H9 (cell line): ENCODE data around the gene EME1. TPM values are rescaled to one million over a fixed set of nuclear protein-coding genes. Genes with fewer than 3 reads are reported as not detected.

Source experiments
- DNase-seq: peaks from one replicate; pipeline ENCODE4 v3.0.0-alpha.2; 2017
- H2AFZ ChIP-seq: one replicate; pipeline ENCODE4 v1.6.1; 2013; ENCODE audit warnings: mild to moderate bottlenecking, low read length, control low read depth, moderate library complexity
- H2AK5ac ChIP-seq: 2 replicates; pipeline ENCODE4 v1.6.1; 2013; ENCODE audit warnings: low read length, control low read depth, mixed read lengths; ENCODE audit not compliant: insufficient read length
- H2BK120ac ChIP-seq: one replicate; pipeline ENCODE4 v1.6.1; 2013; ENCODE audit warnings: low read depth, mild to moderate bottlenecking, low read length, control low read depth, inconsistent platforms; ENCODE audit not compliant: poor library complexity, severe bottlenecking
- H2BK12ac ChIP-seq: 2 replicates; pipeline ENCODE4 v1.6.1; 2013; ENCODE audit warnings: low read length, control low read depth, mixed read lengths, low read depth; ENCODE audit not compliant: insufficient read length
- H2BK15ac ChIP-seq: 2 replicates; pipeline ENCODE4 v1.6.1; 2013; ENCODE audit warnings: low read depth, low read length, control low read depth
- H2BK20ac ChIP-seq: one replicate; pipeline ENCODE4 v1.6.1; 2013; ENCODE audit warnings: low read depth, mild to moderate bottlenecking, low read length, control low read depth, inconsistent platforms; ENCODE audit not compliant: poor library complexity, severe bottlenecking
- H2BK5ac ChIP-seq: 2 replicates; pipeline ENCODE4 v1.6.1; 2013; ENCODE audit warnings: low read length, control low read depth, mixed read lengths; ENCODE audit not compliant: insufficient read length
- H3K14ac ChIP-seq: 2 replicates; pipeline ENCODE4 v1.6.1; 2013; ENCODE audit warnings: low read length, control low read depth; ENCODE audit not compliant: insufficient read depth
- H3K18ac ChIP-seq: 2 replicates; pipeline ENCODE4 v1.6.1; 2013; ENCODE audit warnings: low read depth, mild to moderate bottlenecking, mixed read lengths, low read length, control low read depth; ENCODE audit not compliant: insufficient read length
- H3K23ac ChIP-seq: 2 replicates; pipeline ENCODE4 v1.6.1; 2013; ENCODE audit warnings: low read length, control low read depth, mixed read lengths, low read depth; ENCODE audit not compliant: insufficient read length
- H3K23me2 ChIP-seq: 2 replicates; pipeline ENCODE4 v1.6.1; 2013; ENCODE audit warnings: low read depth, mild to moderate bottlenecking, mixed read lengths, low read length, control low read depth; ENCODE audit not compliant: insufficient read length, poor library complexity, severe bottlenecking
- H3K27ac ChIP-seq: 2 replicates; pipeline ENCODE4 v1.5.1; 2013; ENCODE audit warnings: low read length, control low read depth, mixed read lengths, low read depth; ENCODE audit not compliant: insufficient read length
- H3K27me3 ChIP-seq: 2 replicates; pipeline ENCODE4 v1.6.1; 2013; ENCODE audit warnings: low read length, control low read depth, inconsistent platforms; ENCODE audit not compliant: insufficient read depth
- H3K4ac ChIP-seq: 2 replicates; pipeline ENCODE4 v1.6.1; 2013; ENCODE audit warnings: low read depth, mild to moderate bottlenecking, control low read depth, inconsistent platforms, low read length, moderate library complexity
- H3K4me1 ChIP-seq: 2 replicates; pipeline ENCODE4 v1.6.1; 2013; ENCODE audit warnings: low read length, control low read depth, inconsistent platforms; ENCODE audit not compliant: insufficient read depth
- H3K4me2 ChIP-seq: 2 replicates; pipeline ENCODE4 v1.6.1; 2013; ENCODE audit warnings: low read length, control low read depth, mixed read lengths; ENCODE audit not compliant: insufficient read length, insufficient read depth
- H3K56ac ChIP-seq: 2 replicates; pipeline ENCODE4 v1.6.1; 2013; ENCODE audit warnings: low read depth, mild to moderate bottlenecking, mixed read lengths, low read length, control low read depth; ENCODE audit not compliant: insufficient read length
- H3K79me1 ChIP-seq: 2 replicates; pipeline ENCODE4 v1.6.1; 2013; ENCODE audit warnings: low read depth, mild to moderate bottlenecking, moderate library complexity, low read length, control low read depth, inconsistent platforms; ENCODE audit not compliant: insufficient read depth, poor library complexity, severe bottlenecking
- H3K79me2 ChIP-seq: 2 replicates; pipeline ENCODE4 v1.6.1; 2013; ENCODE audit warnings: low read length, control low read depth, inconsistent platforms; ENCODE audit not compliant: insufficient read depth
- H3K9ac ChIP-seq: 2 replicates; pipeline ENCODE4 v1.6.1; 2013; ENCODE audit warnings: low read length, control low read depth, mixed read lengths; ENCODE audit not compliant: insufficient read length; ENCODE audit errors: extremely low read depth
- H3K9me3 ChIP-seq: one replicate; pipeline ENCODE4 v1.6.1; 2013; ENCODE audit warnings: low read depth, low read length, inconsistent platforms; ENCODE audit not compliant: control insufficient read depth
- H3T11ph ChIP-seq: one replicate; pipeline ENCODE4 v1.6.1; 2013; ENCODE audit warnings: mild to moderate bottlenecking, low read length, control low read depth, inconsistent platforms
- H4K20me1 ChIP-seq: one replicate; pipeline ENCODE4 v1.6.1; 2013; ENCODE audit not compliant: control insufficient read depth, insufficient read length, insufficient read depth
- H4K5ac ChIP-seq: 2 replicates; pipeline ENCODE4 v1.6.1; 2013; ENCODE audit warnings: low read depth, mild to moderate bottlenecking, mixed read lengths, low read length, control low read depth; ENCODE audit not compliant: insufficient read length
- H4K8ac ChIP-seq: replicated peaks from 2 replicates; pipeline ENCODE4 v1.6.1; 2013; ENCODE audit warnings: low read length, control low read depth, mixed read lengths, low read depth; ENCODE audit not compliant: insufficient read length
- H4K91ac ChIP-seq: 2 replicates; pipeline ENCODE4 v1.6.1; 2013; ENCODE audit warnings: low read depth, mild to moderate bottlenecking, moderate library complexity, mixed read lengths, low read length, control low read depth; ENCODE audit not compliant: insufficient read length
- H3K27ac Mint-ChIP-seq, 3 experiments: 2 replicates in 2 of 3; 3 replicates in 1 of 3; pipeline ENCODE4 v1.8.0; 2020 to 2021; ENCODE audit warnings: mixed read lengths in 3 of 3, mild to moderate bottlenecking in 1 of 3, moderate library complexity in 1 of 3
- H3K27me3 Mint-ChIP-seq: 2 replicates; pipeline ENCODE4 v1.8.0; 2021; ENCODE audit warnings: low read depth, mild to moderate bottlenecking, moderate library complexity, mixed read lengths
- H3K36me3 Mint-ChIP-seq, 3 experiments: 2 replicates in 2 of 3; 3 replicates in 1 of 3; pipeline ENCODE4 v1.8.0; 2020 to 2021; ENCODE audit warnings: low read depth in 3 of 3, mixed read lengths in 3 of 3; ENCODE audit not compliant: insufficient read depth in 1 of 3
- H3K4me1 Mint-ChIP-seq, 2 experiments: 2 replicates each; pipeline ENCODE4 v1.8.0; 2020; ENCODE audit warnings: mixed read lengths in 2 of 2
- H3K4me3 Mint-ChIP-seq, 2 experiments: 2 replicates in 1 of 2; 3 replicates in 1 of 2; pipeline ENCODE4 v1.8.0; 2020 to 2021; ENCODE audit warnings: mild to moderate bottlenecking in 2 of 2, mixed read lengths in 2 of 2, moderate library complexity in 1 of 2
- H3K9me3 Mint-ChIP-seq, 2 experiments: 2 replicates in 1 of 2; 3 replicates in 1 of 2; pipeline ENCODE4 v1.8.0; 2020; ENCODE audit warnings: mild to moderate bottlenecking in 2 of 2, mixed read lengths in 2 of 2, moderate library complexity in 1 of 2
- CTCF ChIP-seq: fragments of 200-600 bp; sonication (generic); conservative IDR thresholded peaks from 3 replicates; pipeline ENCODE4 v1.8.0; 2021; ENCODE audit warnings: antibody characterized with exemption, mild to moderate bottlenecking
- WGBS: extraction: QIAGEN DNeasy Blood & Tissue Kit; methylation state at CpG from one replicate; pipeline ENCODE4 v1.1.7; 2013; ENCODE audit warnings: missing lambda C conversion rate, low lambda C conversion rate, mixed read lengths; ENCODE audit not compliant: insufficient read length; ENCODE audit errors: extremely low coverage; 5-methylcytosine and 5-hydroxymethylcytosine counted together
- total RNA-seq: library from RNA; stranded (reverse); gene quantifications from 2 replicates; pipeline ENCODE4 v1.2.1, GENCODE V29; 2021

EME1 gene
- total RNA-seq, 1 experiment from 2014 or later, result 15.1 TPM

- H3K4me3 Mint-ChIP-seq, result no peak overlapping the region; a peak in 1 of 5 replicates
- Histone ChIP-seq H4K8ac (no peak overlapping the region), H3T11ph (no peak overlapping the region), H4K20me1 (no peaks in the 10 kb centered on the region), H2BK20ac (no peak overlapping the region), H3K9ac (no peak overlapping the region), H3K56ac (no peak overlapping the region), H2BK12ac (no peak overlapping the region), H2BK120ac (no peak overlapping the region), H2BK5ac (no peak overlapping the region), H4K5ac (no peak overlapping the region), H3K4ac (no peak overlapping the region), H2AK5ac (no peak overlapping the region), H3K23ac (no peak overlapping the region), H3K27me3 (no peaks in the 10 kb centered on the region), H2AFZ (no peak overlapping the region), H3K9me3 (no peaks in the 10 kb centered on the region), H3K14ac (no peak overlapping the region), H3K79me1 (no peaks in the 10 kb centered on the region), H4K91ac (no peak overlapping the region), H3K27ac (no peak overlapping the region), H3K4me2 (no peak overlapping the region), H3K23me2 (peaks cover 4% of the 10 kb centered on the region), H2BK15ac (no peak overlapping the region), H3K4me1 (peaks cover 2% of the 10 kb centered on the region; the same call in 1 of the 2 replicates), H3K18ac (no peak overlapping the region), H3K79me2 (no peaks in the 10 kb centered on the region)
- H3K27ac Mint-ChIP-seq, result peak overlapping the region in 2 of 3 experiments; percentile 0 to 46; a peak in 3 of 7 replicates
- no CpG with 5 or more reads among the region's 2 CpGs for WGBS
- no peaks in the 10 kb centered on the region; a peak in 1 of 5 replicates for H3K9me3 Mint-ChIP-seq
- DNase-seq, result no peak
- TF ChIP-seq CTCF, result no peak
- H3K4me1 Mint-ChIP-seq, result peaks cover 18 to 20% of the 10 kb centered on the region in 2 experiments
- peaks cover 12 to 30% (median 27%) of the 10 kb centered on the region in 3 experiments; a peak in 6 of 7 replicates for H3K36me3 Mint-ChIP-seq
- no peaks in the 10 kb centered on the region; the same call in 1 of the 2 replicates for H3K27me3 Mint-ChIP-seq
Measured at GRCh38 chr17:50350733-50351132, 22.3 kb upstream of the EME1 start.
